GM13976 (cell line): ENCODE measurements around the gene VGLL3.

Experiments
- DNase-seq: peaks from one replicate; pipeline ENCODE4 v3.0.0; 2012; ENCODE audit warnings: low spot score
- in situ Hi-C: fragments of 300-500 bp; cut with MboI; formaldehyde crosslinking; loops from one replicate; pipeline ENCODE4 v1.12.0; 2022; ENCODE audit warnings: low sequenced_read_pairs, mixed read lengths, inconsistent platforms; ENCODE audit not compliant: unreplicated experiment
- TF ChIP-seq, protein P1 (sequence below): IDR thresholded peaks from 2 replicates; pipeline ENCODE4 v1.5.1; 2012; ENCODE audit warnings: borderline replicate concordance, mild to moderate bottlenecking; ENCODE audit not compliant: insufficient read depth; ENCODE audit errors: extremely low read depth, missing control alignments, control extremely low read depth

The VGLL3 gene

DNA sequence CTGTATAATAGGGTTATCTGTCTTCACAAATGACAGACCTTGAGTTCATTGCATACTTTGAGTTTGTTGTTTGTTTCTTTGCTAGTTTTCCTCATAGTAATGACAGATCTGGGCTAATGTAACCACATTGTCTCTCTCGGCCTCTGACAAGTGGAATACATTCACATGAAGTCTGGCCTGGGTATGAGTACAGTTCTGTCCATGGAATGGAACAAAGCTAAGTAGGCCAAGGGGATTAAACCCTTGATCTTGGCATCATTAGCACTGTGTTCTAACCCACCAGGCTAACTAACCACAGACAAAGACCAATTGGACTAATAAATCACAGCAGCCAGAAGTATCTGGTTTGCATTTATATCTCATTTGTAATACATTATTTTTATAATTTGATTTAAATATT is 7.6 kb upstream of the VGLL3 start:
- DNase-seq = no peak
- TF ChIP-seq, protein P1, sequence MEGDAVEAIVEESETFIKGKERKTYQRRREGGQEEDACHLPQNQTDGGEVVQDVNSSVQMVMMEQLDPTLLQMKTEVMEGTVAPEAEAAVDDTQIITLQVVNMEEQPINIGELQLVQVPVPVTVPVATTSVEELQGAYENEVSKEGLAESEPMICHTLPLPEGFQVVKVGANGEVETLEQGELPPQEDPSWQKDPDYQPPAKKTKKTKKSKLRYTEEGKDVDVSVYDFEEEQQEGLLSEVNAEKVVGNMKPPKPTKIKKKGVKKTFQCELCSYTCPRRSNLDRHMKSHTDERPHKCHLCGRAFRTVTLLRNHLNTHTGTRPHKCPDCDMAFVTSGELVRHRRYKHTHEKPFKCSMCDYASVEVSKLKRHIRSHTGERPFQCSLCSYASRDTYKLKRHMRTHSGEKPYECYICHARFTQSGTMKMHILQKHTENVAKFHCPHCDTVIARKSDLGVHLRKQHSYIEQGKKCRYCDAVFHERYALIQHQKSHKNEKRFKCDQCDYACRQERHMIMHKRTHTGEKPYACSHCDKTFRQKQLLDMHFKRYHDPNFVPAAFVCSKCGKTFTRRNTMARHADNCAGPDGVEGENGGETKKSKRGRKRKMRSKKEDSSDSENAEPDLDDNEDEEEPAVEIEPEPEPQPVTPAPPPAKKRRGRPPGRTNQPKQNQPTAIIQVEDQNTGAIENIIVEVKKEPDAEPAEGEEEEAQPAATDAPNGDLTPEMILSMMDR = no peak
- in situ Hi-C loops = no loop called here

DNA sequence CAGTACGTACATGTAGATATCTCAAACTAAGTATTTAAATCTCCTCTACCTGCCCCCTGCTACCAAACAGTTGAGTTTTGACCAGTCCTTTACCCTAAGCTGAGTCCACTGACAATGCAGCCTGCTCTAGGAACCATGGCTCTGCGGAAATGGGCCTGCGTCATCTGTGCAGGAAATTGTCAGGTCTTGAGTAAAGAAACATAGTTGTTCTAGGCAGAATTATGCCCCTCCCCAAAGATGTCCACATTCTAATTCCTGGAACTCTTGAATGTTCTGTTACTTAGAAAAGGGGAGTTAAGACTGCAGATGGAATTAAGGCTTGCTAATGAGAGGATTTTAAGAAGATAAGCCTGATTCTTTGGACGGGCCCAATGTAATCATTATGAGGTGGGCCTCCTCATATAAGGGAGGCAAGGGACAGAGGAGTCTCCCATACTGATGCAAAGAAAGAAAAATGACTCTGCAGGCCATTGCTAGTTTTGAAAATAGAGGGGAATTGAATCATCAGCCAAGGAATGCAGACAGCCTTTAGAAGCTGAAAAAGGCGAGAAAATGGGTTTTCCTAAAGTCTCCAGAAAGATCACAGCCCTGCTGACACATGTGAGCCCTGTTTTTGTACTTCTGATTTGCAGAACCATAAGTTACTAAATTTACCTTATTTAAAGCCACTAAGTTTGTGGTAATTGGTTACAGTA is 5.5 kb upstream of the VGLL3 start:
- in situ Hi-C loops = no loop called here
- TF ChIP-seq, protein P1 = no peak
- no peak for DNase-seq

DNA sequence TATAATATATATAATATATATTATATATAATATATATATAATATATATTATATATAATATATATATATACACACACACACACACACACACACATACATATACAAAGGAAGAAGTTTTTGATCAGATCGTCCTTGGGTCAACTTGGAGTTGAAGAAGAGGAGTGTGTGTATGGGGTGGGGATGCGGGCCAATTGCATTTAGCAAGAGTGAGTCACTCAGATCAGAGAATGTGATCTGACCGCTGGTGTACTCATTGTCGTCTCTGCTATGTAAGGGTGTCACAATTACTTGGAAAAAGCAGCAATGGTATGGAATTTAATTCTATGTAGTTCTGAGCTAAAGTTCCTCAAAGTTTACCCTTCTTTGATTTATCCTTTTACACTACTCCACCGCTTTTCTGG is 4.6 kb upstream of the VGLL3 start:
- no peak for DNase-seq
- TF ChIP-seq, protein P1 = no peak

DNA sequence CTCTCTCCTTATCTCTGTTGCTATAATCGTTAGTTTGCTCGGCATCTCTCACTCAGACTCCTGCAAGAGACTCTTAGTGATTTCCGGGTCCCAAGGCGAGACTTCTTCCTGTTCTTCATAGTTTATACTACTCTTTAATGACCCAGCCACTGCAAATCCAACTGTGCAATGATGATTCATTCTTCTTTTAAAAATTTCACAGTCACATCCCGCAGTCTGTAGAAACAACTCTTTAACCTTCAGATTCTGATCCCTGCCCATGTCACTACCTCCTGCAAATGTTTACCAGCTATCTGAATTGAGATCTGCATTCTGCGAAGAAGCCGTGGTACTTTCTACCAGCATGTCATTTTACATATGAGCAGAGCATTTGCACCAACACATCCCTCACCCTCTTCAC is 2.8 kb upstream of the VGLL3 start:
- no peak for DNase-seq
- in situ Hi-C loops = no loop called here
- TF ChIP-seq, protein P1 = no peak

More for the DNA sequence above, 4.6 kb upstream of the VGLL3 start:
- in situ Hi-C loops = no loop called here

DNA sequence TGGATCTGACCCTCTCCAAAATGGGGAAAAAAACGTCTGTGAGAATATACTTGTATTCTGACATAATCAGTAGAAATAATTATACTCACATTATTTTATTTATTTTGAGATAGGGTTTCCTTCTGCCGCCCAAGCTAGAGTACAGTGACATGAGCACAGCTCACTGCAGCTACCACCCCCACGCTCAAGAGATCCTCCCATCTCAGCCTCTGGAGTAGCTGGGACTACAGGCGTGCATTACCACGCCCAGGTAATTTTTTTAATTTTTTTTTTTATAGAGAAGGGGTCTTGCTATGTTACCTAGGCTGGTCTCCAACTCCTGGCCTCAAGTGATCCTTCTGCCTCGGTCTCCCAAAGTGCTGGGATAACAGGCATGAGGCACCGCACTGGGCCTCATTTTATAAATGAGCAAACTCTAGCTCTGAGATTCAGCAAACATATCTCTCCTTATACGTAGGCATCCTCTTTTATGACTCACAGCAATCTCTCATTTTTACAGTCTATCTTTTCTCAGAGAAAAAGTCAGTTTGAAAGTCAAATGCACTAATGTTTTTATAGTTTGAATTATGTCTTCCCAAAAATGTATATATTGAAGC is 989 bp upstream of the VGLL3 start:
- in situ Hi-C loops = no loop called here
- TF ChIP-seq, protein P1 = no peak
- no peak for DNase-seq

DNA sequence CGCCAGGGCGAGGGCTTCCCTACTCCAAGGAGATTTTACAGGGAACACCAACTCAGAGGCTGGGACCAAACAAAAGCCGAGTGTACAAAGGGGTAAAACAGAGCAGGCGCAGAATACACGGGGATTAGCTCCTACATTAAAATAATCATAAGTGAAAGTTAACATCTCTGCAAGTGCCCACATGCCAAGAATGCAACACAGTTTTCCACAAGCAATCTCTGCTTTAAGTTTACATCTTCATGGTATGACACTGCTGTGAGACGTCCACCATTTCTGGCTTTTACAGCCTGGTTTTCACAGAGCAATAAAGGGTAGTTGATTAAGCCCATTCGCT is 500 bp upstream of the VGLL3 start:
- DNase-seq = no peak
- in situ Hi-C loops = no loop called here
- TF ChIP-seq, protein P1 = no peak
